Stimulated activated CD8-positive, alpha-beta memory T cell treated with anti-CD3 and anti-CD28 coated beads, Interleukin-2, amount 100 ng/mL, for 1 hour (primary cell): ENCODE measurements around the gene CHAF1B.
"Not testable (repeated sequence)": the region's sequence is repeated elsewhere in the genome, so short reads cannot be mapped to it uniquely, and the experiment has no call there.

Source experiments
- DNase-seq, 2 donors: peaks; one replicate each; pipeline ENCODE4 v3.0.0-alpha.2; 2020; ENCODE audit warnings: low read depth in 2 of 2

Gene CHAF1B

GRCh38 chr21:36388835-36389234 is 3.6 kb downstream of the CHAF1B start:
- DNase-seq: no peak

GRCh38 chr21:36391649-36392048 is 6.5 kb downstream of the CHAF1B start:
- DNase-seq: not testable (repeated sequence)

- DNase-seq: no peak
Observed at GRCh38 chr21:36395353-36396111, 10.3 kb downstream of the CHAF1B start.

- no peak for DNase-seq
Observed at GRCh38 chr21:36396325-36396724, 11.1 kb downstream of the CHAF1B start.

- no peak for DNase-seq
Observed at GRCh38 chr21:36396971-36397370, 11.8 kb downstream of the CHAF1B start.

- DNase-seq: no peak
Observed at GRCh38 chr21:36397606-36398005, 12.4 kb downstream of the CHAF1B start.

GRCh38 chr21:36399736-36400135 is 14.5 kb downstream of the CHAF1B start:
- DNase-seq: not testable (repeated sequence)

- DNase-seq: no peak
Observed at GRCh38 chr21:36400719-36401118, 15.5 kb downstream of the CHAF1B start.

- no peak for DNase-seq
Observed at GRCh38 chr21:36402339-36402738, 17.1 kb downstream of the CHAF1B start.

GRCh38 chr21:36403713-36404112 is 18.5 kb downstream of the CHAF1B start:
- no peak for DNase-seq

GRCh38 chr21:36408568-36408967 is 23.4 kb downstream of the CHAF1B start:
- DNase-seq: no peak

- no peak for DNase-seq
Observed at GRCh38 chr21:36411301-36411700, 26.1 kb downstream of the CHAF1B start.

GRCh38 chr21:36412916-36413315 is 27.7 kb downstream of the CHAF1B start:
- no peak for DNase-seq

GRCh38 chr21:36415375-36415774 is 30.2 kb downstream of the CHAF1B start:
- DNase-seq: no peak

GRCh38 chr21:36419241-36419640 is 34.0 kb downstream of the CHAF1B start:
- DNase-seq: no peak

GRCh38 chr21:36419996-36420395 is 34.8 kb downstream of the CHAF1B start:
- peak in 1 of 2 donors; percentile 19 for DNase-seq

- no peak for DNase-seq
Observed at GRCh38 chr21:36420571-36421339, 35.6 kb downstream of the CHAF1B start.

- no peak for DNase-seq
Observed at GRCh38 chr21:36422279-36423098, 37.3 kb downstream of the CHAF1B start.

- DNase-seq: no peak
Observed at GRCh38 chr21:36423771-36424433, 38.7 kb downstream of the CHAF1B start.

- no peak for DNase-seq
Observed at GRCh38 chr21:36424592-36424991, 39.4 kb downstream of the CHAF1B start.

- no peak for DNase-seq
Observed at GRCh38 chr21:36425286-36425685, 40.1 kb downstream of the CHAF1B start.

GRCh38 chr21:36427502-36427901 is 42.3 kb downstream of the CHAF1B start:
- DNase-seq: no peak
